Rectal smooth muscle tissue (tissue), 1 donor: Measurements from ENCODE around the gene TXNDC2.
"Not testable (repeated sequence)": the region's sequence is repeated elsewhere in the genome, so short reads cannot be mapped to it uniquely, and the experiment has no call there.

ENCODE experiments used
- H3K27ac ChIP-seq: one replicate; pipeline ENCODE4 v1.7.0; 2013; ENCODE audit warnings: low read depth, low read length, inconsistent platforms
- H3K27me3 ChIP-seq: one replicate; pipeline ENCODE4 v1.7.0; 2013; ENCODE audit warnings: low read length; ENCODE audit not compliant: control insufficient read depth, insufficient read depth
- H3K36me3 ChIP-seq: one replicate; pipeline ENCODE4 v1.7.0; 2013; ENCODE audit warnings: low read length; ENCODE audit not compliant: control insufficient read depth, insufficient read depth
- H3K4me1 ChIP-seq: one replicate; pipeline ENCODE4 v1.7.0; 2013; ENCODE audit warnings: low read length; ENCODE audit not compliant: control insufficient read depth, insufficient read depth
- H3K4me3 ChIP-seq: one replicate; pipeline ENCODE4 v1.7.0; 2013; ENCODE audit warnings: low read length
- H3K9ac ChIP-seq: one replicate; pipeline ENCODE4 v1.7.0; 2013; ENCODE audit warnings: low read length

Gene TXNDC2

DNA sequence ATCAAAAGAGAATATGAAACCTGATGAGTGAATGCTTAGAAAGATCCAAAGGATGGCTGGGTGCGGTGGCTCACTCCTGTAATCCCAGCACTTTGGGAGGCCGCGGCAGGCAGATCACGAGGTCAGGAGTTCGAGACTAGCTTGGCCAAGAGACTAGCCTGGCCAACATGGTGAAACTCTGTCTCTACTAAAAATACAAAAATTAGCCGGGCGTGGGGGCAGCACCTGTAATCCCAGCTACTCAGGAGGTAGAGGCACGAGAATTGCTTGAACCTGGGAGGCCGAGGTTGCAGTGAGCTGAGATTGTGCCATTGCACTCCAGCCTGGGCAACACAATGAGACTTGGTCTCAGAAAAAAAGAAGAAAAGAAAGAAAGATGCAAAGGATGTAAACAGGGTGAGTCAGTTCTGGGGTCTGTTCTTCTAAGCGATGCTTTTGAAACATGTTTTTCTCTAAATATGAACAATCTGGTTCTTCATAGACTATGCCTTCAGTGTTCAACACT is 12.1 kb downstream of the TXNDC2 start:
- H3K4me1 ChIP-seq, H3K4me3 ChIP-seq, H3K27ac ChIP-seq, H3K36me3 ChIP-seq, H3K9ac ChIP-seq, H3K27me3 ChIP-seq: not testable (repeated sequence)

DNA sequence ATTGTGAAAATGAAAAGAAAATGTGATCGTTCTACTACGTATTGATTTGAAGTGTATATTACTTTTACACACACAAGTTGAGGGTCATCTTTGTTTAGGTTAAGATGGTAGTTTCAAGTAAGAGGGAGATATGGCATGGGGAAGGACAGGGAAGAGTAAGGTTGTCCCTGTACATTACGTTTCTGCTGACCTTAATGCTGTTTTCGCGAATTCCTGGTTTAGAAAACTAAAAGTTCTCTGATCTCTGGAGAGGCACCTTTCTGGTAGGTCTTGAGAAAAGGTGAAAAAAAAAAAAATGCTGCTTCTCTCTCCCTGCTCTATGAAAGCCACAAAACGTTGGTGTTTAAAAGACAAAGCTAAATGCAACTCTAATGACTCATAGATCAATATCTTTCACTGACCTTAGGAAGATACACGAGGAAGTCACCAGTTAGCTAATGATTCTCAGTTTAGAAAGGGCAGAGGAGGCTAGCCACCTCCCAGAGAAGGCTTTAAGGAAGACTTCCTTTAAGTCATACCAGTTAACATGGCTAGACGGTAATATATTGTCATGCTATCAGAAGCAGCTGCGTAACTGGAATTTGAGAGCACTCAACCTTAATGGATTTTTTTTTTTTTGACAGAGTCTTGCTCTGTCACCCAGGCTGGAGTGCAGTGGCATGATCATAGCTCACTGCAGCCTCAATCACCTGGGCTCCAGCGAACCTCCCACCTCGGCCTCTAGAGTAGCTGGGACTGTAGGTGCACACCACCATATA is 13.2 kb downstream of the TXNDC2 start:
- Histone ChIP-seq H3K27ac (no peak overlapping the region), H3K36me3 (no peaks in the 10 kb centered on the region), H3K9ac (no peak overlapping the region), H3K4me1 (no peaks in the 10 kb centered on the region), H3K4me3 (no peak overlapping the region), H3K27me3 (no peaks in the 10 kb centered on the region)

DNA sequence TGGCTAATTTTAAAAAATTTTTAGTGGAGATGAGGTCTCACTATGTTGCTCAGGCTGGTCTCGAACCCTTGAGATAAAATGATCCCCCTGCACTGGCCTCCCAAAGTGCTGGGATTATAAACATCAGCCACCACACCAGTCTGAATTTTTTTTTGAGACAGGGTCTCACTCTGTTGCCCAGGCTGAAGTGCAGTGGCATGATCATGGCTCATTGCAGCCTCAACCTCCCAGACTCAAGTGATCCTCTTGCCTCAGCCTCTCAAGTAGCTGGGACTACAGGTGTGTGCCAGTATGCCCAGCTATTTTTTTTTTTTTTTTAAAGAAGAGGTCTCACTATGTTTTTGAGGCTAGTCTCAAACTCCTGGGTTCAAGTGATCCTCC is 13.8 kb downstream of the TXNDC2 start:
- not testable (repeated sequence) for H3K4me3 ChIP-seq, H3K27ac ChIP-seq, H3K9ac ChIP-seq, H3K4me1 ChIP-seq, H3K36me3 ChIP-seq, H3K27me3 ChIP-seq

DNA sequence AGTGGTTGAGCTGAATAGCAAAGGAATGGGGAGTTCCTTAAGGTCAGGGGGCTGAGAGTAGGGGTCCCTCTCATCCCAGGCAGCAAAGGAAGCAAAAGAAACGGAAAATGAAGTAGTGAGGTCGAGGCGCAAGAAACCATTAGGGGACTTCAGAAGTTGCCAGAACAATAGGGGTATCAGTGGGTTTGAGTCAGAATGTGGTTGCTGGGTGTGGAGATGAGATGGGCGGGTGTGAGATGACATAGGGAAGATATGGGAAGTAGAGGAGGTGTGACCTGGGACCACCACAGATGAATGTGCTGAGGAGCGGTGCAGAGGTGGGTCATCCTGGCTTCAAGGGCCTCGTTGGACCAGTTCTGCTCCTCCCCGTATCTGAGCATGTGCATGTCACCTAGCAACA is 14.9 kb downstream of the TXNDC2 start:
- Histone ChIP-seq H3K4me3 (no peak overlapping the region), H3K27ac (no peak overlapping the region), H3K27me3 (no peaks in the 10 kb centered on the region), H3K4me1 (no peaks in the 10 kb centered on the region), H3K9ac (no peak overlapping the region), H3K36me3 (no peaks in the 10 kb centered on the region)

DNA sequence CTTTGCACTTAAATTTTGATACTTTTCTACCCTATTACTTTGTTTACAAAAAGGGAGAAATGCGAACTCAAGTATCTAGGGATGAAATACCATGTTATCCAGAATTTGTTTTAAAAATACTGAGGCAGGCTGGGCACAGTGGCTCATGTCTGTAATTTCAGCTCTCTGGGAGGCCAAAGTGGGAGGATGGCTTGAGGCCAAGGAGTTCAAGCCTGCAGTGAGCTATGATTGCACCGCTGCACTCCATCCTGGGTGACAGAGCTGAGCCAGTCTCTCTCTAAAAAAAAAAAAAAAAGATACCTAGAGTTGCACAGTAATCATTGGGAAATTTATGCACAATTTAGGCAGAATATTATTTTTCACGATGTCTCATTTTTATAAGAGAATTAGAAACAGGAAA is 15.6 kb downstream of the TXNDC2 start:
- no peaks in the 10 kb centered on the region for H3K36me3 ChIP-seq
- no peak overlapping the region for H3K4me3 ChIP-seq
- no peak overlapping the region for H3K9ac ChIP-seq
- H3K27ac ChIP-seq, result no peak overlapping the region
- no peaks in the 10 kb centered on the region for H3K4me1 ChIP-seq
- H3K27me3 ChIP-seq, result no peaks in the 10 kb centered on the region

DNA sequence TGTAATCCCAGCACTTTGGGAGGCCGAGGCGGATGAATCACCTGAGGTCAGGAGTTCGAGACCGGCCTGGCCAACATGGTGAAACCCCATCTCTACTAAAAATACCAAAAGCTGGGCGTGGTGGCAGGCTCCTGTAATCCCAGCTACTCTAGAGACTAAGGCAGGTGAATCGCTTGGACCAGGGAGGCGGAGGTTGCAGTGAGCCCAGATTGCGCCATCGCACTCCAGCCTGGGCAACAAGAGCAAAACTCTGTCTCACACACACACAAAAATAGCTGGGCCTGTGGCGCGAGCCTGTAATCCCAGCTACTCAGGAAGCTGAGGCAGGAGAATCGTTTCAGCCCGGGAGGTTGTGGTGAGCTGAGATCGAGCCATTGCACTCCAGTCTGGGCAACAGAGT is 16.5 kb downstream of the TXNDC2 start:
- not testable (repeated sequence) for H3K27me3 ChIP-seq, H3K4me3 ChIP-seq, H3K9ac ChIP-seq, H3K4me1 ChIP-seq, H3K27ac ChIP-seq, H3K36me3 ChIP-seq

DNA sequence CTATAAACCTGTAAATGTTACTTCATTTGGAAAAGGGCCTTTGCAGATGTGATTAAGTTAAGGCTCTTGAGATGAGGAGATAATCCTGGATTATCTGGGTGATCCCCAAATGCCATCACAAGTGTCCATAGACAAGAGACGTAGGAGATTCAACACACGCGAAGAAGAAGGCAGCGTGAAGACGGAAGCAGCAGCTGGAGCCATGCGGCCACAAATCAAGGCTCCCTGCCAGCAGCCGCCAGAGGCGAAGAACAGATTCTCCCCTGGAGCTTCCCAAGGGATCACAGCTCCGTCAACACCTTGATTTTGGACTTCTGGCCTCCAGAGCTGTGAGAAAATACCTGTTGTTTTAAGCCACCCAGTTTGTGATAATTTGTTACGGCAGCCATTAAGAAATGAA is 17.1 kb downstream of the TXNDC2 start:
- H3K27me3 ChIP-seq, result no peaks in the 10 kb centered on the region
- no peak overlapping the region for H3K27ac ChIP-seq
- H3K4me1 ChIP-seq, result no peaks in the 10 kb centered on the region
- H3K36me3 ChIP-seq, result no peaks in the 10 kb centered on the region
- H3K4me3 ChIP-seq, result no peak overlapping the region
- H3K9ac ChIP-seq, result no peak overlapping the region

DNA sequence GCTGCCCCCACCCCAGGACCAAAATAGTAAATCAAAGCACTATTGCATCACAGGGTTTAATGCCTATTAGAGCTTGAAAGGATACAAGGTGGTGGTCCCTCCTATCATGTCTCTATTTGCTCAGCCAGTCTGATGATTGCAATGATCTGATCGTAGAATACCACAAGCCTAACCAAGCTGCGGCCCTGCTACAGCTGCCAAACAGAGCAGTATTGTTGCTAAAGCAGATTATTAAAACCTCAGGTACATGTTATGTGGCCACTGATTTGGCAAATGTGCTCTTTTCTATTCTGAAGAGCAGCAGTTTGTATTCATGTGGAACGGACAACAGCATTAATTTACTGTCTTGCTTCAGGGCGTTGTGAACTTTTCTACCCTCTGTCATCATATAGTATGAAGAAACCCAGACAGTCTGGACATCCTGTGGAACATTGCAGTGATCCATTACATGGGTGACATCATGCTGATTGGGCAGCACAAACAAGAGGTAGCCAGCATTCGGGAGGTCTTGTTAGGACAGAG is 19.7 kb downstream of the TXNDC2 start:
- H3K4me3 ChIP-seq, result no peak overlapping the region

DNA sequence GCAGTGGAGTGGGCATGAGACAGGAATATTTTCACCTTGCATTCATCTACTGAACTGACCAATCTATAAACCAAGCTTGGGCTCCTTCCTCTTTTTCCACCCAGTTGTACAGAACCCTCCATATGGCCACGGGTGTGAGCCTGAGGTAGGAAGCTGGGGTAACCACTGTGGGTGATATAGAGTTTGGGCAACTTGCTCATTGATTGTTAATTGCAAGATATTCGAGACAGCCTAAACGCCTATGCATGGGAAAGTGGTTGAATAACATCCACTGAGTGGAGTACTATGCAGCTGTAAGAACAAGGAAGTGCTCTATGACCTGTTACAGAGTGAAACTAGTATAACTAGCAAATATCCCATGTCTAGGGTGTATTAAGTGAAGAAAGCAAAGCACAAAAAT is 20.7 kb downstream of the TXNDC2 start:
- no peak overlapping the region for H3K9ac ChIP-seq
- no peaks in the 10 kb centered on the region for H3K36me3 ChIP-seq
- H3K4me3 ChIP-seq, result no peak overlapping the region
- no peaks in the 10 kb centered on the region for H3K4me1 ChIP-seq
- H3K27ac ChIP-seq, result no peak overlapping the region
- no peaks in the 10 kb centered on the region for H3K27me3 ChIP-seq

More for the DNA sequence above, 19.7 kb downstream of the TXNDC2 start:
- H3K9ac ChIP-seq, result no peak overlapping the region
- no peaks in the 10 kb centered on the region for H3K4me1 ChIP-seq
- H3K36me3 ChIP-seq, result no peaks in the 10 kb centered on the region
- no peaks in the 10 kb centered on the region for H3K27me3 ChIP-seq
- no peak overlapping the region for H3K27ac ChIP-seq

DNA sequence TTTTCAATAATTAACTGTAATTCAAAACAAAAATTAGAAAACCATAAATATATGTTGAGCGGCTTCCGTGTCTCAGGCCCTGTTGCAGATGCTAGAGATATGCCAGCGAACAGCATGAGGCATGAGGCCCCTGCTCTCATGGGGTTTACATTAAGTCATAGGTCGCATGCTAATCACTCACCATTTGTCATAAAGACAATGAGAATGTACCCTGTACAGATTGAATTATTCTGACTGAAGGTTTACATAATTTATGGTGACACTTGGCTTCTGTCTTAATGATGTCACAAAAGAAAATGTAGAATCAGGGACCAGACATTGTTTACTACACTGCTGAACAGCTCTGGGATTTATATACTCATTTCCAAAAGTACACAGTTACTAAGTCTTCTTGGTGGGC is 22.1 kb downstream of the TXNDC2 start:
- Histone ChIP-seq H3K4me3 (no peak overlapping the region), H3K36me3 (no peaks in the 10 kb centered on the region), H3K27ac (no peak overlapping the region), H3K9ac (no peak overlapping the region), H3K4me1 (no peaks in the 10 kb centered on the region), H3K27me3 (no peaks in the 10 kb centered on the region)

DNA sequence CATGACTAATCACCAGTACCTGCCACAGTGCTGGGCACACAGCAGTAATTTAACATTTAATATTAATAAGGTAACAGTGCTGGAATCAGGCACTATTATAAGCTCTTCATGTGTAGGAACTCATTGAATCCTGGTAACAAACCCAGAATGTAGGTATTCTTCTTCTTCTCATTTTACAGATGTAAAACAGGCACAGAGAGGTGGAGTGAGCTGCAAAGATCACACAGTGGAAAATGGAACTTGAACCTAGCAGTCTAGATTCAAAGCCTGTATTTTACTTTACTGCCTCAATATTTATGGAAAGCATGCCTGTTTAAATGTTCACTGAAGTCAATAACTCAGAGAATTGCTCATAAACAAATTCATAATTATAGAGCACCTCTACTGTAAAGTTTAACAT is 24.3 kb downstream of the TXNDC2 start:
- Histone ChIP-seq H3K9ac (no peak overlapping the region), H3K4me3 (no peak overlapping the region), H3K27me3 (no peaks in the 10 kb centered on the region), H3K27ac (no peak overlapping the region), H3K36me3 (no peaks in the 10 kb centered on the region), H3K4me1 (peaks cover 3% of the 10 kb centered on the region)

DNA sequence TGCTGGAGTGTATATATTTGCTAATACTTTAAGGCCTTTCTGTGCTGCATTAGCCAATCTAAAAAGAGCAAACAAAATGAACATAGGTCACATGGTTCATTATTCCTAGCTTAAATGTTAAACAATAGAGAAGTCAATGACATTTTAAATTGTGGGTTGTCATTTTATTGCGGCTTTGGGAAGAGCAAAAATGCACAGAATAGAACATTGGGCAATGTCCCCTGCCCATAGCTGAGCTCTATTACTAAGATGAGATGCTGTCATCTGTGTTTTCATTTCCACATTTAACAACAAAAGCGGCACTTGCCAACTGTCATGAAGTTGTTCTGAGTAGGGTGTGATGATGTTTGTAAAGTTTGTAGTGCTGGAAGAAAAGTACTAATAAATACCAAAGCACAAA is 24.9 kb downstream of the TXNDC2 start:
- no peak overlapping the region for H3K4me3 ChIP-seq

DNA sequence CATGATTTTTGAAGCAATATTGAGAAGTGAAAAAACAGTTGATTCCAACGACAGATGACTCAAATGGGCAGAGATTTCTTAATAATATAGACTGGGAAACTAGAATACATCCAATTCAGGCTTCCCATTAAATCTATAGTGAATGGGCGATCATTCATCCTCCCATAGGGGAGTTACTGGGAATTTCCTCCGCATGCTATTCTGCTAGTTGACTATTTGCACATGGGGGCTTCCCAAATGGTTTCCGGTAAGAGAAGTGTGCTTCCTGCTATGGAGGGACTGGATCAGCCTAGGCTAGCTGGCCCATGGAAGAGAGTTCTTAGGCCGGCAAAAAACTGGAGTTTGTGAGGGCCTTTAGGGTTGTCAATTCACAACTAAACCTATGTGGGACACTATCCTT is 25.5 kb downstream of the TXNDC2 start:
- no peaks in the 10 kb centered on the region for H3K36me3 ChIP-seq
- no peak overlapping the region for H3K27ac ChIP-seq
- H3K9ac ChIP-seq, result no peak overlapping the region
- H3K4me3 ChIP-seq, result no peak overlapping the region
- H3K4me1 ChIP-seq, result peaks cover 7% of the 10 kb centered on the region
- H3K27me3 ChIP-seq, result no peaks in the 10 kb centered on the region

More for the DNA sequence above, 24.9 kb downstream of the TXNDC2 start:
- H3K4me1 ChIP-seq, result peaks cover 3% of the 10 kb centered on the region
- H3K36me3 ChIP-seq, result no peaks in the 10 kb centered on the region
- no peaks in the 10 kb centered on the region for H3K27me3 ChIP-seq
- H3K9ac ChIP-seq, result no peak overlapping the region
- no peak overlapping the region for H3K27ac ChIP-seq
